ENCODE measurements around the gene HDGFL3. TPM values are rescaled to one million over a fixed set of nuclear protein-coding genes. Genes with fewer than 3 reads are reported as not detected.

The HDGFL3 gene
- total and polyA plus RNA-seq, 2 experiments from 2014 or later, result 68.6 to 135 TPM

DNA sequence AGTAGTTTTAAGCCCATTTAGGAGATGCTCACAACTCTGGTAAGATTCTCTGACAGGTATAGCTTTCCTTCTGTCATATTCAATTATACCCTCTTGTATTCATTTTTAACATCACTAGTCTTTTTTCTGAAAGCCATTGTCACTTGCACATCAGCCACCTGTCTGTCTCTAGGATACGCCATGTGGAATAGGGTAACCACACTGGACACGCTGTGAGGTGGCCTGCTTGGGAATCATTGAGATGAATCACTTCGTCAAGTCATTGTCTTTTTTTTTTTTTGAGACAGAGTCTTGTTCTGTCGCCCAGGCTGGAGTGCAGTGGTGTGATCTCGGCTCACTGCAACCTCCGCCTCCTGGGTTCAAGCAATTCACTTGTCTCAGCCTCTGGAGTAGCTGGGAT lies 92.8 kb downstream of the HDGFL3 start (continued):
- TF ChIP-seq, protein P1, sequence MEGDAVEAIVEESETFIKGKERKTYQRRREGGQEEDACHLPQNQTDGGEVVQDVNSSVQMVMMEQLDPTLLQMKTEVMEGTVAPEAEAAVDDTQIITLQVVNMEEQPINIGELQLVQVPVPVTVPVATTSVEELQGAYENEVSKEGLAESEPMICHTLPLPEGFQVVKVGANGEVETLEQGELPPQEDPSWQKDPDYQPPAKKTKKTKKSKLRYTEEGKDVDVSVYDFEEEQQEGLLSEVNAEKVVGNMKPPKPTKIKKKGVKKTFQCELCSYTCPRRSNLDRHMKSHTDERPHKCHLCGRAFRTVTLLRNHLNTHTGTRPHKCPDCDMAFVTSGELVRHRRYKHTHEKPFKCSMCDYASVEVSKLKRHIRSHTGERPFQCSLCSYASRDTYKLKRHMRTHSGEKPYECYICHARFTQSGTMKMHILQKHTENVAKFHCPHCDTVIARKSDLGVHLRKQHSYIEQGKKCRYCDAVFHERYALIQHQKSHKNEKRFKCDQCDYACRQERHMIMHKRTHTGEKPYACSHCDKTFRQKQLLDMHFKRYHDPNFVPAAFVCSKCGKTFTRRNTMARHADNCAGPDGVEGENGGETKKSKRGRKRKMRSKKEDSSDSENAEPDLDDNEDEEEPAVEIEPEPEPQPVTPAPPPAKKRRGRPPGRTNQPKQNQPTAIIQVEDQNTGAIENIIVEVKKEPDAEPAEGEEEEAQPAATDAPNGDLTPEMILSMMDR (conservative IDR thresholded peaks at IDR 0.05; ENCODE audit: low read depth in 2 of 2), result no peak

DNA sequence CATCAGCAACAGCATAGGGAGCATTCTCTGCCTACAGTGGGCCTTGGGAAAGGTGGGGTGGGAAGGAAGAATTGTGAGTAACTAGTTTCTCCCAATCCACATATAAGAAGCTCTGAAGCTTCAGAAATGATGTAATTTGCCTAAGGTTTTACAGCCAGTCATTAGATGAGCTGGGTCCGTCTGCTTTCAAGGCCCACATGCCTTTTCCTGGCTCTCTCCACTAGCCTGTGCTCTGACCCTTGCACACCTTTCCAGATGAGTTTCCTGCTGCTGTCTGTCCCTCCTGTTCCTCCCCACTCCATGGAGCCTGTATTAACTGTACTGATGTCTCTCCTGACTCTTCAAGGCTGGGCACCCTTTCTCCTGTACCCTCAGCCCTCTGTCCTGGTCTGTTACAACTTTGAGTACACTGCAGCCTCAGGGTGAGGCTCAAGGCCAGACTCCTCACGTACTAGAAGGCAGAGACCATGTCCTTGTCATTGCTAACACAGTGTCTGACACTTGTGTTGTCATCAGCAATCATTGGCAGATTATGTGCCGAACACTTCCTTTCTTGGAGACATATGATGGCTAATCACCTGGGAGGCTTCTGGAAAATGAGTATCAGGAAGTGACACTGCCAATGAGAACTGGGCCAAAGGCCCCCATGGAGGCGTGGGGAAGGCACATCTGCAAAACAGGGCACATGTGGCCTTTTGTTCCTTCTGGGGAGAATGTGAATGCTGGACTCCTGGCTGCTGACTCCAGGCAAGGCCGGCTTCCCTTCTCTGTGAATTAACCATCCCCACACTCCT lies 93.5 kb downstream of the HDGFL3 start:
- Mint-ChIP-seq H3K4me3 (no peak overlapping the region), H3K4me1 (peaks cover 9% of the 10 kb centered on the region), H3K27me3 (ENCODE audit: insufficient read depth, low read depth, poor library complexity) (peaks cover 8% of the 10 kb centered on the region), H3K9me3 (peaks cover 3% of the 10 kb centered on the region; the same call in 2 of the 3 replicates), H3K27ac (no peak overlapping the region), H3K36me3 (ENCODE audit: low read depth) (peaks cover 3% of the 10 kb centered on the region; the same call in 1 of the 3 replicates)
- H4K20me1 ChIP-seq (replicated peaks; ENCODE audit: insufficient read depth), result no peaks in the 10 kb centered on the region
- no peak overlapping the region for H2AFZ ChIP-seq
- H3F3A ChIP-seq (replicated peaks; ENCODE audit: low read depth), result no peaks in the 10 kb centered on the region
- no peak overlapping the region for H3K4me3 ChIP-seq
- no peak overlapping the region for H3K4me2 ChIP-seq
- TF ChIP-seq CREB1 (CRISPR knock-in tag; IDR thresholded peaks at IDR 0.05; ENCODE audit: low read depth), result no peak
- no peak for TF ChIP-seq NANOG (IDR thresholded peaks at IDR 0.05; ENCODE audit: borderline replicate concordance)
- TF ChIP-seq POLR2AphosphoS5 (IDR thresholded peaks at IDR 0.05; ENCODE audit: low read depth), result no peak
- no peak for TF ChIP-seq JUNB (IDR thresholded peaks at IDR 0.05; ENCODE audit: unreplicated experiment)
- no peak for TF ChIP-seq ZNF114 (CRISPR knock-in tag; IDR thresholded peaks at IDR 0.05)
- TF ChIP-seq EZH2 (IDR thresholded peaks at IDR 0.05; ENCODE audit: low read depth, unreplicated experiment), result no peak
- no peak for TF ChIP-seq ZNF331 (CRISPR knock-in tag; IDR thresholded peaks at IDR 0.05; ENCODE audit: low read depth)
- no peak for TF ChIP-seq STAT1 (IDR thresholded peaks at IDR 0.05; ENCODE audit: unreplicated experiment)
- no peak for TF ChIP-seq EZH2phosphoT487 (IDR thresholded peaks at IDR 0.05; ENCODE audit: unreplicated experiment)
- H3K27me3 ChIP-seq (ENCODE audit: insufficient read depth), result peaks cover 2% of the 10 kb centered on the region; the same call in 1 of the 2 replicates
- DNase-seq (ENCODE audit: low spot score) (no peak), ATAC-seq (no peak)
- H3K79me2 ChIP-seq (replicated peaks; ENCODE audit: insufficient read depth), result no peaks in the 10 kb centered on the region
- 0 out of 2 replicates have a peak, but pooled peaks cover 6% of the 10 kb centered on the region for H3K9me2 ChIP-seq (ENCODE audit: insufficient read depth)
- no peak overlapping the region for H3K27ac ChIP-seq (ENCODE audit: low read depth)
- H3K4me1 ChIP-seq (ENCODE audit: insufficient read depth), result no peaks in the 10 kb centered on the region
- H3K36me3 ChIP-seq (ENCODE audit: insufficient read depth), result no peaks in the 10 kb centered on the region

DNA sequence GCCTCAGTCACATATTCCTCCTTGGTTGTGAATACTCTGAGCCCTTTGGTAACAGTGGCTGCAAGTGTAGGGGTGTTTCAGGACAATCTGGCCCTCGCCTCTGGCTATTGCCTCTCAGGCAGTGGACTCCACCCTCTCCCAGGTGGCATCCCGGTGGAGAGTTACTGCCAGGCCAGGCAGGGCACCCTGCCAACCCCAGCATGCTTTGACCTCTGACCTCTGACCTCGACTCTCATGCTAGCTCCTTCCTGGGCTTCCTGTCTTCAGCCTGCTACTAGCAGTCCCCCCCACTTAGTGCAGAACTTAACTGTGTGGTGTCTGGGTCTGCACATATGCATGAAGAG lies 94.7 kb downstream of the HDGFL3 start:
- H3K36me3 Mint-ChIP-seq (ENCODE audit: low read depth), result peaks cover 3% of the 10 kb centered on the region; the same call in 1 of the 3 replicates
- H3K27ac Mint-ChIP-seq, result no peak overlapping the region
- no peak overlapping the region for H3K4me3 Mint-ChIP-seq
- Histone ChIP-seq H3K4me1 (ENCODE audit: insufficient read depth) (no peaks in the 10 kb centered on the region), H3K27me3 (ENCODE audit: insufficient read depth) (peaks cover 14% of the 10 kb centered on the region), H3K4me3 (no peak overlapping the region), H3K36me3 (ENCODE audit: insufficient read depth) (no peaks in the 10 kb centered on the region), H3K27ac (ENCODE audit: low read depth) (no peak overlapping the region), H3K9me2 (ENCODE audit: insufficient read depth) (0 out of 2 replicates have a peak, but pooled peaks cover 6% of the 10 kb centered on the region), H4K20me1 (replicated peaks; ENCODE audit: insufficient read depth) (no peaks in the 10 kb centered on the region), H3K79me2 (replicated peaks; ENCODE audit: insufficient read depth) (no peaks in the 10 kb centered on the region), H3K4me2 (no peak overlapping the region), H3F3A (replicated peaks; ENCODE audit: low read depth) (no peaks in the 10 kb centered on the region), H2AFZ (no peak overlapping the region)
- no peak for ATAC-seq
- H3K9me3 Mint-ChIP-seq, result peaks cover 3% of the 10 kb centered on the region; the same call in 2 of the 3 replicates
- no peak for DNase-seq (ENCODE audit: low spot score)
- peaks cover 15% of the 10 kb centered on the region for H3K27me3 Mint-ChIP-seq (ENCODE audit: insufficient read depth, low read depth, poor library complexity)
- peaks cover 16% of the 10 kb centered on the region for H3K4me1 Mint-ChIP-seq
- no peak for TF ChIP-seq JUNB (IDR thresholded peaks at IDR 0.05; ENCODE audit: unreplicated experiment)
- TF ChIP-seq, protein P2, sequence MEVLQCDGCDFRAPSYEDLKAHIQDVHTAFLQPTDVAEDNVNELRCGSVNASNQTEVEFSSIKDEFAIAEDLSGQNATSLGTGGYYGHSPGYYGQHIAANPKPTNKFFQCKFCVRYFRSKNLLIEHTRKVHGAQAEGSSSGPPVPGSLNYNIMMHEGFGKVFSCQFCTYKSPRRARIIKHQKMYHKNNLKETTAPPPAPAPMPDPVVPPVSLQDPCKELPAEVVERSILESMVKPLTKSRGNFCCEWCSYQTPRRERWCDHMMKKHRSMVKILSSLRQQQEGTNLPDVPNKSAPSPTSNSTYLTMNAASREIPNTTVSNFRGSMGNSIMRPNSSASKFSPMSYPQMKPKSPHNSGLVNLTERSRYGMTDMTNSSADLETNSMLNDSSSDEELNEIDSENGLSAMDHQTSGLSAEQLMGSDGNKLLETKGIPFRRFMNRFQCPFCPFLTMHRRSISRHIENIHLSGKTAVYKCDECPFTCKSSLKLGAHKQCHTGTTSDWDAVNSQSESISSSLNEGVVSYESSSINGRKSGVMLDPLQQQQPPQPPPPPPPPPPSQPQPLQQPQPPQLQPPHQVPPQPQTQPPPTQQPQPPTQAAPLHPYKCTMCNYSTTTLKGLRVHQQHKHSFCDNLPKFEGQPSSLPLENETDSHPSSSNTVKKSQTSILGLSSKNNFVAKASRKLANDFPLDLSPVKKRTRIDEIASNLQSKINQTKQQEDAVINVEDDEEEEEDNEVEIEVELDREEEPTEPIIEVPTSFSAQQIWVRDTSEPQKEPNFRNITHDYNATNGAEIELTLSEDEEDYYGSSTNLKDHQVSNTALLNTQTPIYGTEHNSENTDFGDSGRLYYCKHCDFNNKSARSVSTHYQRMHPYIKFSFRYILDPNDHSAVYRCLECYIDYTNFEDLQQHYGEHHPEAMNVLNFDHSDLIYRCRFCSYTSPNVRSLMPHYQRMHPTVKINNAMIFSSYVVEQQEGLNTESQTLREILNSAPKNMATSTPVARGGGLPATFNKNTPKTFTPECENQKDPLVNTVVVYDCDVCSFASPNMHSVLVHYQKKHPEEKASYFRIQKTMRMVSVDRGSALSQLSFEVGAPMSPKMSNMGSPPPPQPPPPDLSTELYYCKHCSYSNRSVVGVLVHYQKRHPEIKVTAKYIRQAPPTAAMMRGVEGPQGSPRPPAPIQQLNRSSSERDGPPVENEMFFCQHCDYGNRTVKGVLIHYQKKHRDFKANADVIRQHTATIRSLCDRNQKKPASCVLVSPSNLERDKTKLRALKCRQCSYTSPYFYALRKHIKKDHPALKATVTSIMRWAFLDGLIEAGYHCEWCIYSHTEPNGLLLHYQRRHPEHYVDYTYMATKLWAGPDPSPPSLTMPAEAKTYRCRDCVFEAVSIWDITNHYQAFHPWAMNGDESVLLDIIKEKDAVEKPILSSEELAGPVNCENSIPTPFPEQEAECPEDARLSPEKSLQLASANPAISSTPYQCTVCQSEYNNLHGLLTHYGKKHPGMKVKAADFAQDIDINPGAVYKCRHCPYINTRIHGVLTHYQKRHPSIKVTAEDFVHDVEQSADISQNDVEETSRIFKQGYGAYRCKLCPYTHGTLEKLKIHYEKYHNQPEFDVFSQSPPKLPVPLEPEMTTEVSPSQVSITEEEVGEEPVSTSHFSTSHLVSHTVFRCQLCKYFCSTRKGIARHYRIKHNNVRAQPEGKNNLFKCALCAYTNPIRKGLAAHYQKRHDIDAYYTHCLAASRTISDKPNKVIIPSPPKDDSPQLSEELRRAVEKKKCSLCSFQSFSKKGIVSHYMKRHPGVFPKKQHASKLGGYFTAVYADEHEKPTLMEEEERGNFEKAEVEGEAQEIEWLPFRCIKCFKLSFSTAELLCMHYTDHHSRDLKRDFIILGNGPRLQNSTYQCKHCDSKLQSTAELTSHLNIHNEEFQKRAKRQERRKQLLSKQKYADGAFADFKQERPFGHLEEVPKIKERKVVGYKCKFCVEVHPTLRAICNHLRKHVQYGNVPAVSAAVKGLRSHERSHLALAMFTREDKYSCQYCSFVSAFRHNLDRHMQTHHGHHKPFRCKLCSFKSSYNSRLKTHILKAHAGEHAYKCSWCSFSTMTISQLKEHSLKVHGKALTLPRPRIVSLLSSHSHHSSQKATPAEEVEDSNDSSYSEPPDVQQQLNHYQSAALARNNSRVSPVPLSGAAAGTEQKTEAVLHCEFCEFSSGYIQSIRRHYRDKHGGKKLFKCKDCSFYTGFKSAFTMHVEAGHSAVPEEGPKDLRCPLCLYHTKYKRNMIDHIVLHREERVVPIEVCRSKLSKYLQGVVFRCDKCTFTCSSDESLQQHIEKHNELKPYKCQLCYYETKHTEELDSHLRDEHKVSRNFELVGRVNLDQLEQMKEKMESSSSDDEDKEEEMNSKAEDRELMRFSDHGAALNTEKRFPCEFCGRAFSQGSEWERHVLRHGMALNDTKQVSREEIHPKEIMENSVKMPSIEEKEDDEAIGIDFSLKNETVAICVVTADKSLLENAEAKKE (CRISPR knock-in tag; IDR thresholded peaks at IDR 0.05), result no peak
